HG03280 (cell line): ENCODE measurements around the gene STK24.

Source experiments
- ATAC-seq: cut with Tn5 transposase; IDR thresholded peaks from one replicate; pipeline ENCODE4 v1.9.1; 2021; ENCODE audit warnings: mild to moderate bottlenecking, moderate library complexity; ENCODE audit not compliant: unreplicated experiment

Gene STK24

DNA sequence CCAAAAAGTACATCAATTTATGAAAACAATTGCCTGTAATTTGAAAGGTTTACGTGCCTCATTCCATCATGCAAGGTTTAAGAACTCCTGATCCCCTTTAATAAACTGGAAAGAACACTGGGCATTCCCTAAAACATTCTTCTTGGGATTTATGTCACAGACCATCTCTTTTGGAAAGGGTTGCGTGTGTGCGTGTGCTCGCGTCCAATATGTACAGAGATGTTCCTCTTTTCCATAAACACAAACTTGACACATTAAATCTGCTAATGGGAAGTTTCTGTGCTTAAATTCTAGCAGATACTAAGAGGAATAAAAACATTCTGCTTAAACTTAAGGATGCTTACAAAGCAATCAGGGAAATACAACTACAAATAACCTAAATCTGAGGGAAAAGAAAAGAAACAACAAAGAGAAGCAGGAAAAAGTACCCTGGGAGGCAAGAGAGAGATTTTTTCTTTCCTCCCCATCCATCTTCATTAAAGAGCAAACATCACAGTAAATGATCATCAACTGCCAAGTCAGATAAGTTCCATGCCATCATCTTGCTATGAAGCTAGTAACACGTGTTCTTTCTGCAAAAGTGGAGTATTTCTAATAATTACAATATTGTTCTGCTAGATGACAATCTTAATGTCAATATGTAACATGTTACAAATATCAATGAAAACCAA lies 83.7 kb downstream of the STK24 start:
- no peak for ATAC-seq

DNA sequence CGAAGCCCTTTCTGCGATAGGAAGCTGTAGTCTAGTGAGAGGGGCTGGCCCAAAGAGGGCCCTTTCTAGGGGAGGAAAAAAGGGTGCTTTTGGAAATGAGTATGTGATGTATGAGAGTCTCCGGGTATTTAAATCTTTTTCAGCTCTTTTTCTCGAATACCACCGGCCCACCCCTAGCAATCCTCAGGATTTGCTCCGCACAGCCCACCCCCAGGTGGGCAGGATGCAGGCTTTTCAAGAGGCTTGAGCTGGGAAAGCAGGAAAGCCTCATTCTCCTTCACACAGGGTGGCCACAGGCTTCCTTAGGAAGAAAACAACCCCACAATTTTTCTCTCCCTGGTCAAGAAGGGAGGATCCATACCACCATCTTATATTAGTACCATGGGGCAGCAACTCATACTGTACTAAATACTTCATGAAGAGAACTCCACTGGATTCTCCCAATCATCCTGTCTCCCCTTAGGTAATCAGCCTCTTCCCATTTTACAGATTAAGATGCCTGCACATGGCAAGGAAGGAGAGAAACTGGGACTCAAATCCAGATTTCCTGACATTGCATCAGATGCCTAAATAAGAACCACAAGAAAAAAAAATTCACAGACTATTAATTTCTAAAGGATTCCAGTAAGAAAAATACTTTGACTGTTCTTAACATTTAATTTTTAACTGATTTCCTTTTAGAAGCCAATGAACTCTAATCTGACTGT lies 84.4 kb downstream of the STK24 start:
- ATAC-seq, result no peak

DNA sequence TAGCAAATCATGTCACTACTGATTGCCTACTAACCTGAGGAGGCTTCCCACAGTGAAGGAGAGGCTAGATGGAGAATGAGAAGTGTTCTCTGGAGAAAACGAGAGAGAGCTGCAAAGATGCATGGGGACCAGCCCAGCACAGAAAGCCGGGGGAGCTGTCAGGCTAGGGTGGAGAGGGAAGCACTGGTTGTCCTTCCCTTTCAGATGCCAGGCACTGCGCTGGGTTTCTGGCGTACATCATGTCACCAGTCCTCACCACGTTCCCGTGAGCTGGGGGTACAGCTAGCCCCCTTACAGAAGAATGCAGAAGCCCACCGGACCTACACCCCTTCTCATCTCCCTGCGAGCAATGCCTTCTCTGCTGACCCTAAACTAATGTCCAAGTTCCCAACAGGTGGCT lies 86.0 kb downstream of the STK24 start:
- ATAC-seq, result no peak

DNA sequence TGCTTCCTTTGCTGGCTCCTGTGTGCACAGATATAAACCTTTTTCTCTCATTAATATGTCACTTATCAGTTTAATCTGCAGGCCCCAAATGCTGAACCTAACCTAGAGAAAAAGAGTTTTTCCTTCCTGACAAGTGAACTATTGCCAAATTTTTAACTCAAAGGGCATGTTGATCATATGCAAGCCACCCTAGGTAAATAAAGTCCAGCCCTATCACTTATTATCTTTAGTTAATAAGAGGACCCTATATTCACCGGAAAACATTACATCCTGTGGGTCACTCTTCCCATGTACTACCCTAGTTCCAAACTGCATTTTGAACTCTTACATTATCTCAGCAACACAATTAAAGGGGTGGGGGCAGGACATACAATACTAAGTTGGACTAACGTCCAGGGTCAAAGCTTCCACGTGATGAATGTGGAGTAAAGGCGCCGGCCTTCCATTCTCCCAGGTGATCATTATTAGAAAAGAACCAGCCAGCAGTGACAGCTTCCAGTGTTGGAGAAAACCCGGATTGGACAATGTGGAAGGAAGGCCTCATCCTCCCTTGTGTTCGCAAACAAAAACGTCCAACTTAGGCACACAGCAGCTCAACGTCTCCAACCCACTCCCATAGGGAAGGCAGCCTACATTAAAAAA lies 86.6 kb downstream of the STK24 start:
- no peak for ATAC-seq

DNA sequence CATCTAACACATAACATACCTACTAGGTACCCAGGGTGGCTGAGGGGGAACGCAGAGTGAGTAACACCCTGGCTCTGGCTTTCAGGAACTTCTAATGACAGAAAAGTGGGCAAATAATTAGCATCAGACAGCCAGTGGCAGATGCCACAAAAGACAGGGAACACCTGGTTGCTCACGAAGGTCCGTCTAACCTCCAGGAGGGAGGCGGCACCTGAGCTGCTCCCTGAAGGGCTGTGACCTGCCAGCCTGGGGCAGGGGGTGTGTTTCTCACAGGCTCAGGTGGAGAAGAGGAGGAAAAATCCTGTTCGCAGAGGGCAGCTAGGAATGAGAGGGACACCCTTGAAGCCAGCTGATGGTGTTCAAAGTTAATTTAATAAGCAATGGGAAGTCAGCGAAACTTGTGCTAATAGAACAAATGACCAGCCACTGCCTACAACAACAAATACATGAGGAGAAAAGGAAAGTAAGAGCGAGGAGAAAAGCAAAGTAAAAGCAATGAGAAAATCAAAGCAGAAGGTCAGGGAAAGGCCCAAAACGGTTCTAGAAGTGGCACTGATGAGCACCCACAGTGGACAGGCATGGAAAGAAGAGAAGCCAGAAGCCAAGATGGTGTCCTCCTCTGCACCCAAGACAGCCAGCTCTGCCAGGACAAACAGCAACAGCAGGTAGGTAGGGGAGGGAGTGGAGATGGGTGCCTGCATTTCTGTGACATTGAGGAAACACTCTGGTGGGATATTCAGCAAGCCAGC lies 87.3 kb downstream of the STK24 start:
- ATAC-seq, result no peak

DNA sequence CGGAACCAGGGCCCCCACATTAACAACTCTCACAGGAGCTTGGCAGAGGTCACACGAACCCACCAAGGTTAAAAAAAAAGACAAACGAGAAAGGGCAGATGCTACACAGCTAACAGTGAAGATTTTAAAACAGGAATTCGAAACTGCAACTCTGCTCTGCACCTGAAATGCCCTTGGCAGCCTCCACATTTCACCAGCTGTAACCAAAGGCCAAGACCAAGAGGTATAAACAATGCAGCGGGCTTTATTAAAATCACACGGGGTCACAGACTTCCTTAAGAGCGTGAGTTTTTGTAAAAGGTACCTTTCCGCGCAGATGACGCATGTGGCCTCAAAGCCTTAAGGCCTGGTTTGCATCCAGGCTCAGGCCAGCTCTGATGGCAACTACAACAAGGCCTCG lies 88.2 kb downstream of the STK24 start:
- no peak for ATAC-seq

DNA sequence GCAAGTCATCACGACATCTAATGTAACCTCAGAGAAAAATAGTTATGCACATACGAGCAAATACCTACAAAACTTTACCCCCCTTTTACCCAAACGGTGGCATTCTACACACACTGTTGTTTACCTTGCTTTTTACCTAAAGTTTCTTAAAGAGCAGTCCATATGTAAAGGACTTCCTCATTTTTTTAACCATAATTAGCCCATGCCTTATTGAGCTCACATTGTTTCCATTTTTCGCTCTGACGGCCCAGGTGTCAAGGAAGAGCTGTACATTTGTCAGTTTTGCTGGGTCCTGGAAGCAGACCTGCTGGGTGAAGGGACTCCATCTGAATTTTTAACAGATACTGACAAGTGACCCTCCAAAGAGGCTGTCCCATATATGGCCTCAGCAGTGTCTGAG lies 89.4 kb downstream of the STK24 start:
- ATAC-seq, result no peak

DNA sequence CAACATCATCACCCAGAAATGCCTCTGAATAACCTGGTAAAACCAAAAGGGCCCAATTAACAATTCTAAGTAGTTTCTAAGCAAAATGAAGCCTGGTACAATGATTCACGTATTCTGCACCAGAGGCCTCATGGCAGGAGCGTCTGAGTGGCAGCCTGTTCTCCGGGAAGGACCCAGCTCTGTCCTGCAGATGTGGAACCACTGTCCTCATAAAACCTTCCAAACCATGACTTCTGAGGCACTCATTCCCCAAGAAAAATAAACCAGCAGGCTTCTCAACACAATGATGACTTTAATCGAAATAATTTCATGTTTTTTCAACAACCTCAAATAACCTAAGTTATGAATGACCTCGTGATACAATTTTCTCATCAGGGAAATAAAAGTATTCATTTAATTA lies 89.9 kb downstream of the STK24 start:
- no peak for ATAC-seq

DNA sequence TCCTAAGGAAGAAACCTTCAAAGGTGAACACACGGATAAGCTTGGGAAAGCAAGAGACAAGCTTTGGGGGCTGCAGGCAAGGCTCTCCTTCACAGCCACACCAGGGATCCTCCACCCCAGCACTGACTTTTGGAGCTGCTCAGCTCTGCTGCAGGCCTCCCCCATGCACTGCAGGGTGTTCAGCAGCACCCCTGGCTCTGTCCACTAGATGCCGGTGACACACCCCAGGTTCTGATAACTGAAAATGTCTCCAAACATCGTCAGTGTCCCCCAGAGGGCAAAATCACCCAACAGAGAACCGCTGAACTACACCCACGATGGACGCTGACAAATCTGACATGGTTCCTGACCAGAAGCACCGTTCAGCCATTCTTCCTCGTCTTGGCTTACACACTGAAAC lies 90.5 kb downstream of the STK24 start:
- ATAC-seq, result no peak

DNA sequence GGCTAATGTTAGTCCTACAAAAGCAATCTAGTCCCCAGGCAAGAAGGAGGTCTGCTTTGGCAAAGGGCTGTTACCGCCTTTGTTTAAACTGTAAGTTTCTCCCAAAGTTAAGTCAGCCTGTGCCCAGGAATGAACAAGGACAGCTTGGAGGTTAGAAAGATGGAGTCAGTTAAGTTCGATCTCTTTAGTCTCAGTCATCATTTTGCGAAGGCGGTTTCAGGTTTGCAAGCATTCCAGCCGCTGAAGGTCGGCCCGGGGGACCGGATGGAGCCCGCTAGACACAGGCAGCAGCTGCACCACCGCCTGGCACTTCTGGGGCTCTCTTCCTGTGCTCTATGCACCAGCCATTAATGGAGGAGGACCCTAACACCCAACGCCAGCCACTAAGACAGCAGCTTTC lies 91.3 kb downstream of the STK24 start:
- no peak for ATAC-seq

DNA sequence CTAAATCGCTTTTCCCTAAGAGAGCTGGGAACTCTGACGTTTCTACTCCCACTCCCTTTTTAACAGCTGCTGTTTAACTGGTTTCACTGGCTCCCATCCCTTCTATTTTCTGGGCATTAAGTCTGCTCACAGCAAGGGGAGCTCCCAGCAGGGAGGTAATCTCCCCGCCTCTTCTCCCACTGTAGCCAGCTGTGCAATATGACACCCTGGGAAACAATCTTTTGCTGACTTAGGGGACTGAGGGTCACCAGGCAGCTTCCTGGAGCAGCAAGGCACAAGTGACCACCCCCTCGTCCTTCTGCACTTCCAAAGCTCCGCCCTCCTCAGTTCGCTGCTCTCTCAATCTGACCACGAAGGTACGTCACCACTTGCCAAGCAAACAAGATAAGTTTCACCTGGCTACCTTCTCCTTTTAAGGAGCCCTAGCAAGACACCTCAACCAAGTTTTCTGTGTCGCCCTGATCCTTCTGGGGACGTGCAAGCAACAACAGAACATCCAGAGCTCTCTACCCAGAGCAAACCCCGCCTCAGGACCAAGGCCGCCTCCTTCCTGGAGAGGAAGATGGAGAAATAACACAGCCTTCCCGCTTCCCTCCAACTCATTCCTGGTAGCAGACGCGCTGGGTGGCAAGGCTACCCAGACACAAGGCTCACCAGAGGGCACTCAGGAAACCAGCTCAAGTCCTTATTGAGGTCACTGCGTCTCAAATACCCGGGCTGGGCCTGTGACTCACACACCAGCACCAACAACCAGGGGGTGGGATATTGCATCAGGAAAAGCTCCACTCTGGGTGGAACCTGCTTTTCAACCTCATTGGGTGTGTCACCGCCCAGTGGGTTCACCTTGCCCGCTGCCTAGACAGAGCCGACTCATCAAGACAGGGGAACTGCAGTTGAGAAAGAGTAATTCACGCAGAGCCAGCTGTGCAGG lies 92.4 kb downstream of the STK24 start:
- no peak for ATAC-seq

DNA sequence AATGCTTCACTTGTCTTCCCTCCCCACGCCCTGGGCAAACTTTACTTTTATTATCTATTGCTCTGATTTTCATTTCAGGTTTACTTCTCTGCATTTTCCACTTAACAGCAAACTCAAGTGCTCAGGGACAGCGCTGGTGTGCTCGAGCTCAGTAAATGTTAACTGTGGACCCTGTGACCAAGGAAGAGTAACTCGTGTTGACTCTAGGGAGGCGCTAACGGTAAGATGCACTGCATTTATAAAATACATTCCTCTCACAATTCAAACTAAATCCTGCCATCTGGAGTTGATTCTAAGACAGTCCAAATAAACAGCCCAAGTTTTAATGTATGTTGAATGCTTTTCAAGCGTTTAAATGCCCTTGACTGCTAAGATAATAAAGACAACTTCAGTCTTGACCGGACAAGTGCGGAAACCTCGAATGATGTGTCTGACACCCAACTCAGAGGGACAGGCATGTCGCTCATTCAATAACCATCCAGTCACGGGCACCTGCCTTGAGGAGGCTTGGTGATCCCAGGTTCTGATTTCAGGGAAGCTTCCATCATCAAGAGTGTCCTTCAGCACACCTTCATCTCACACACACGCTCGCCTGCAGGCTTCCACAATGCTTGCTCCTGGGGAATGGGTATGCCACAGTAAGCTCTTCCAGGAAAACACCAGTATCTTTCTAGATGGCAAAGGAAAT lies 93.2 kb downstream of the STK24 start:
- ATAC-seq, result no peak

DNA sequence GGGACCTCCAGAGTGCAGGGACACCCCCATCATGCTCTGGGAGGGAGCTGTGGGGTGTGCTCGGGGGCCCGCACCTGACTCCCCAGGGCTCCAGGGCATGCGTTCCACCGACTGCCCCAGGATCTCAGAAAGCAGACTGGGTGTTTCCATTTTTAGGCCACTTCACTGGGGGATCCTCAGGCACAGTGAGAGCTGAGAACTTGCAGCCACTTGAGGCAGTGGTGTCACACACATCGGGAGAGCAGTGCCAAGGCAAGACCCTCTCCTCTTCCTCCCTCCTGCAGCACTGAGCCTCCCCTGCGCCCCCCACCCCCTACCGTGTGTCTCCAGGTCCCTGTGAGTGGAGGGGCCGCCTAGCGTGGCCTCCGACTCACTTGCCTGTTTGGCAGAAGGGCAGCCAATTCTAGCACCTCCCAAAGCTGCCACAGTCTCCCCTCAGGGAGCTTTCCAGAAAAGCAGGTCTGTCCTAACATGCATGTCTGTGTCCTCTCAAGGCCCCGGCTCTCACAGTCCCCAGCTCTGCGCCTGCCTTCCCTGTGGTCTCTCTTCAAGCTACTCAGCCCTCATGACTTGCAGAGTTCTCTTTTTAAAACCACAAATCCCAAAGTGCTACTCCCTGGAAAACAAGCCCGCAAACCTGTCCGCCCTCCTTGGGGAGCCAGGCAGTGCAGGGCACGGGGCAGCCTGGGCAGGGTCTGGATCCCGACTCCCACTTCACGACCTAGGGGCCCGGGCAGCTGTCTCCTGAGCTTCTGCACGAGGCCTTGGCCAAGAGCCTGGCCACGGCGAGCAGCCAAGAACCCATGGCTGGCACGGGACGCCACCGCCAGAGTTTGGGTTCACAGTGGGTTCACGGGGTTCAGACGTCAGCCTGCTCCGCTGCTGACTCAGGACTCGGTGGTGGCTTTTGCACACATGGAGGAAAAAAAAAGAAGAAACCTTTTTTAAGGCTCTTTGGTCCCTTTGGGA lies 94.1 kb downstream of the STK24 start:
- no peak for ATAC-seq

DNA sequence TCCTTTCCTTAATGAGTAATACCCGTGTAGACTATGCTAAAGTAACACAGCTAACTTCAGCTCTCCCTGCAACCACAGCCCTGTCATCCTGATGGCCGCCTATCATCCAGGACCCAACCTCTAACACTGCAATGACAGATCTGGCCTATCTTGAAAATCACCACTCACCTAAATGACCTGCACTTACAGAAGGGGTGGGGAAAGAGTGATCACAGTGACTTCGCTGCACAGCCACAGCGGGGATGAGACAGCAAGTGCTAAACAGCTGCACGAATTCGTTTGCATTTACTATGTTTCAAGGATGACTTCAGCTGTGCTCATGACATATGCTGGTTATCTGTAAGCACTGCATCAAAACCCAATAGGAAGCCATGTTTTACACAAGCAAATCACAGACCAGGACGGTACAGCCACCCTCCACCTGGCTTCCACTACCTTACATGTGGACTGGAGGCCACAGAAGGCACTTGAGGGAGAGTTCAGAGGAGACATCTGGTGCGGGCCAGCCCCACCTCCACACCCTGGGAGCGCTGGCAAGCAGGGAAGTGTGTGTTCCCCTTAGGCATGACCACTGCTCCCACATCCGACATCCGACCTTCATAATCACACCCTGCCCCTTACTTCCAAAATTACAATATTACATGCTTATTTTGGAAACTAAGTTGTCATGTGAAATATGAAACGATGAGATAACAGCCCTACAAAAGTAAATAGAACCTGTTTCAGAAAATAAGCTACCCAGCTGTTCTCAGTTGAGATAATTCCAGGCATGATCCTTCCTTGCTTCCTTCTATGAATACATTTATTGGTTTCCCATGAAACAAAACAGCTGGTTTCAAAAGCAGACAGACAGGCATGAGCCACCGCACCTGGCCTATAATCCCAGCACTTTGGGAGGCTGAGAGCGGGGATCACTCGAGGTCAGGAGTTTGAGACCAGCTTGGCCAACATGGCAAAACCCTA lies 95.7 kb downstream of the STK24 start:
- ATAC-seq, result peak; percentile 50

DNA sequence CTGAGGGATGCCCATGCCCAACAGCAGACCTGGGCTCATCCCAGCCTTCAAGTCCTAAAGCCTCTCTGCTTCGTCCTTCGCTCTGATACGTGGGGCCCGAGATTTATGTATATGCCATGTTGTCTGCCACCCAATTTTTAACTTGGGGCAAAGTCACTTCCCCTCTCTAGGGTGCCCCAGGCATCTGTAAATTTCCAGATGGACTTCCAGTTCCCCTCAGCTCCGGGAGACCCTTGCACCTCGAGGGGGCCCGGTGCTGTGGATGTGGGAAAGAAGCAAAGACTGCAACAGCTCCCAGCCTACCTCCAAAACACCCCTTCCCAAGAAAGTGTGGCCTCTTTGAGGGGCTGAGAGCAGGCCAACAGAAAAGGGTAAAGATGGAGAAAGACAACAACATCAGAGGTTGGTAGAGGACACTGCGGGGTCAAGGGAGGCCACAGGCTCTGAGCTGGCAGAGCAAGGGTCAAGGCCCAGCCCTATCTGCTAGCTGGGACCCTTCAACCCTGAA lies 97.4 kb downstream of the STK24 start:
- ATAC-seq, result no peak

DNA sequence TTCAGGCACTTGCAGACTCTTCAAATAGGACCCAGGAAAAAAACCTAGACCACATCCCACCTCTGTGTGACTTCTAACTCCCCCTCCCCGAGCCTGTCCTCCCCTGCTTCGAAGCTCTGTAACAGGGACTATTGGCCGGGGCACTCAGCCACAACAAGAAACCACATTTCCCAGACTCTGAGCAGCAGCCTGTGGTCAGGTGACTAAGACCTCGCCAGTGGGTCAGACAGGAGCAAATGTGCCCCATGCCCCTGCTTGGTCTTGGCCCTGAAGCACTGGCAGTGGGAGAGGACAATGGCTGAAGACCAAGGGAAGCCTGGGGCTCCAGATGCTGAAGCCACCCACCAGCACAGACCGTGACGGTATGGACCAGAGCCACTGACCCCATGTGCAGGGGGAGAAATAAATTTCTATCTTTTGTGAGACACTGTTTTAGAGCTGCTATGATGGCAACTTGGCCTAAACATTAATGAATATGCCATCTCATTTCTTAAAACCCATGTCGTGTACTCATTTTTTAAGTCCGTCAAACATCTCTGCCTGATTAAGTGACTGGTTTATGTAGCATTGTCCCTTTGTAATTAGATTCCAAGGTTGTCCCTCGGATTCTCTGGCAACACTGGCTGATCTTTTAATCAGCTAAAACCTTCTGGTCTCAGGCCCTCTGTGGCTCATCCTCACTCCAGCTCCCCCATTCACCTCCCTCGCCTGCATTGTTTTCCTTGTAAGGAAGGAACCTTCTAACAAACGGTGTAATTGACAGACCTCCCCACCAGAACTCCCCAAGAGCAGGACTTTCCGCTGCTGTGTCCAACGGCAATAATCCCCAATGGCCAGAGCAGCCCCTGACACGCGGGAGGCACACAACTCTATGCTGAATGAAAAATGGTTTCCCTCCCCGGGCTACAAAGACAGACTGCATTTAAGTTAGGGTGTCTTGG lies 98.4 kb downstream of the STK24 start:
- no peak for ATAC-seq
